Measurements from ENCODE around the gene ZSCAN30.
"Not testable (repeated sequence)": the region's sequence is repeated elsewhere in the genome, so short reads cannot be mapped to it uniquely, and the experiment has no call there.

Gene ZSCAN30

DNA sequence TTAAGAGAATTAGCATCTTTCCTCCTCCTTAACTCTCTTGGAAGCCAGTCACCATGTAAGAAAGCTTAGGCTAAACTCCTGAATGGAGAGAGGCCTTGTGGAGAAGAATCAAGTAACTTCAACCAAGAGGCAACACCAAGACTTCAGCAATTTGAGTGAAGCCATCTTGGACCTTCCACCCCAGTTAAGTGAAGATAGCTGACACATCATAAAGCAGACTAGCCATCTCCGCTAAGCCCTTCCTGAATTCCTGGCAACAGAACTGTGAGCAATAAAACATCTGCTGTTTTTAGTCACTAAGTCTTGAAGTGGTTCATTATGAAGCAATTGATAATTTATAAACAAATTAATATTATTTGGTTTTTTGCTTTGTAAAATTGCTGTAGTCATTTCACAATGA lies 50.7 kb downstream of the ZSCAN30 start:
- in situ Hi-C loops (cut with MboI; ENCODE audit: low sequenced_read_pairs): loop anchor here (10.0 kb wide), 1 partner anchor 115 kb away; no protein-coding TSS in a partner anchor

GRCh38 chr18:35236571-35237363 lies 53.3 kb downstream of the ZSCAN30 start:
- in situ Hi-C loops (cut with MboI; ENCODE audit: low sequenced_read_pairs): loop anchor here (10.0 kb wide), 1 partner anchor 118 kb away; no protein-coding TSS in a partner anchor

DNA sequence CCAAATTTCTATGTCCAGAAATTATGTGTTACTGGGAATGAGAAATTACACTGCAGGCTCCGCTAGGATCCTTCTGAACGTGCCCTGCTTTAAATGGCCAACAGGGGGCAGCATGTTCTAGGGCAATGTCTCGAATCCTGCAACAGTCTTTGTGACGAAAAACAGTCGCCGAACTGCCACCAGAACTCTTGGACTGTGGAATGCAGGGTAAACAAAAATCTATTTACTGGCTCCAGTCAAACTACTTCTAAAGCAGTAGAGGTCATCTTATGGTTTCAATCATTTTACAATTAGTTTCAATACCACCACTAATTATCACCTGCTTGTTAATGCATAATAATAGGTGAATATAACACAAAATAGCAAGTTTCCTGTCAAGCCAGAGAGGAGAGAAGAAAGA lies 59.0 kb downstream of the ZSCAN30 start:
- in situ Hi-C loops (cut with MboI; ENCODE audit: low sequenced_read_pairs): loop anchor here (10.0 kb wide), 1 partner anchor 124 kb away; no protein-coding TSS in a partner anchor

- in situ Hi-C loops (cut with MboI; ENCODE audit: low sequenced_read_pairs): no loop called here
Observed at GRCh38 chr18:35227254-35227653, 62.8 kb downstream of the ZSCAN30 start.

DNA sequence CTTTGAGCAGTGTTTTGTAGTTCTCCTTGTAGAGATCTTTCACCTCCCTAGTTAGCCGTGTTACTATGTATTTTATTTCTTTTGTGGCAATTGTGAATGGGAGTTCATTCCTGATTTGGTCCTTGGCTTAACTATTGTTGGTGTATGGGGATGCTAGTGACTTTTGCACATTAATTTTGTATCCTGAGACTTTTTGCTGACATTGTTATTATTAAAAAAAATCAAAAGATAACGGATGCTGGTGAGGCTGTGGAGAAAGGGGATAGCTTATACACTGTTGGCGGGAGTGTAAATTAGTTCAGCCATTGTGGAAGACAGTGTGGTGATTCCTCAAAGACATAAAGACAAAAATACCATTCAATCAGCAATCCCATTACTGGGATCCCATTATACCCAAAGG lies 66.2 kb downstream of the ZSCAN30 start:
- in situ Hi-C loops (cut with MboI; ENCODE audit: low sequenced_read_pairs): no loop called here

- in situ Hi-C loops (cut with MboI; ENCODE audit: low sequenced_read_pairs): no loop called here
Observed at GRCh38 chr18:35220424-35220823, 69.6 kb downstream of the ZSCAN30 start.

GRCh38 chr18:35219331-35219730 lies 70.7 kb downstream of the ZSCAN30 start:
- in situ Hi-C loops (cut with MboI; ENCODE audit: low sequenced_read_pairs): not testable (repeated sequence)

GRCh38 chr18:35216611-35217010 lies 73.4 kb downstream of the ZSCAN30 start:
- in situ Hi-C loops (cut with MboI; ENCODE audit: low sequenced_read_pairs): not testable (repeated sequence)

DNA sequence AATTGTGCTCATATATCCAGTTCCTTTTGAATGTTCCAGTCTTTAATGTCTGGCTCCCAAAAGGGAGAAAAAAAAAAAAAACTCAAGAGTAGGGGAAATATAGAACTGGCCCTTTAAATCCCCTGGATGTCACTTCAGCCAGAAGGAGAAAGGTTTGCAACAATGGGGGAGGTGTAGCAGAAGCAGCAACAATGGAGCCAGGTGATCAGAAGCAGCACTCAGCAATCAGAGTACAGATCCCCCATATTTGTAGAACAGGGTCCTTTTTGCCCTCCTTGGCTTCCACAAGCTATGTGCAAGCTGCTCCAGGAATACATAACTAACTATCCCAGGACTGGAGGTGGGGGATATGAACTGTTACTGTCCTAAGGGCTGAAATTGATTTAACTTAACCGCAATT lies 75.0 kb downstream of the ZSCAN30 start:
- in situ Hi-C loops (cut with MboI; ENCODE audit: low sequenced_read_pairs): no loop called here

GRCh38 chr18:35205746-35206458 lies 84.1 kb downstream of the ZSCAN30 start:
- in situ Hi-C loops (cut with MboI; ENCODE audit: low sequenced_read_pairs): not testable (repeated sequence)

DNA sequence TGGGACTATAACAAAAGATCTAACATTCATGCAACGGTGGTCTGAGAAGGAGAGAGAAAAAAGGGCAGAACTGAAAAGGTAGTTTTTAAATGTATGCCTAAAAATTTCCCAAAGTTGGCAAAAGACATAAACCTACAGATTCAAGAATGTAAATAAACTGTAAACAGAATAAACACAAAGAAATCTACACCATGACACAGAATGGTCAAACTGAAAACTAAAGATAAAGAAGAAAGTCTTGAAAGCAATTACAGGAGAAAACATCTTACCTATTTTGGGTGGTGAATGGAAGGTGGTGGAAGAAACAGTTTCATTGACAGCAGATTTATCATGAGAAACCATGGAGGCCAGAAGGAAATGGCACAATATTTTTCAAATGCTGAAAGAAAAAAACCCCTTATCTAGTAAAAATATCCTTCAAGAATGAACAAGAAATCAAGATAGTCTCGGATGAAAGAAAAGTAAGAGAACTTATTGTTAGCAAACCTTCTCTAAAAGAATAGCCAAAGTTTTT lies 84.8 kb downstream of the ZSCAN30 start:
- in situ Hi-C loops (cut with MboI; ENCODE audit: low sequenced_read_pairs): no loop called here

DNA sequence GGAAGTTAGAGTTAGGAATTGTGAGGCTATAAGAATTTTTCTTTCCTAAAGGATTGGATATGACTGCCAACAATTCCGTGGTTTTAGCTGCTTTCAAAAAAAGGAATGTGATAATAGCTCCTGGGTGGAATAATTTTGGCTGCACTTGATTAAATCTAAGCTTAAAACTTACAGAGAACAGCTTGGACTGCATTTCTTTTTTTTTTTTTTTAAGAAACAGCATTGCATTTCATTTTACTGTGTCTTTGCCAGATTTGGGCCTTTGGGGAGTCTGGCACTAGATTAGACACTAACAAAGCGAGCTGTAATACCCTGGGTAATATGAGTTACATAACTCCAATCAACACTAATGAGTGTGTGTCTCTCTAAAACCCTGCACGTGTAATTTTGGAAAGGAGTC lies 87.0 kb downstream of the ZSCAN30 start:
- in situ Hi-C loops (cut with MboI; ENCODE audit: low sequenced_read_pairs): no loop called here

DNA sequence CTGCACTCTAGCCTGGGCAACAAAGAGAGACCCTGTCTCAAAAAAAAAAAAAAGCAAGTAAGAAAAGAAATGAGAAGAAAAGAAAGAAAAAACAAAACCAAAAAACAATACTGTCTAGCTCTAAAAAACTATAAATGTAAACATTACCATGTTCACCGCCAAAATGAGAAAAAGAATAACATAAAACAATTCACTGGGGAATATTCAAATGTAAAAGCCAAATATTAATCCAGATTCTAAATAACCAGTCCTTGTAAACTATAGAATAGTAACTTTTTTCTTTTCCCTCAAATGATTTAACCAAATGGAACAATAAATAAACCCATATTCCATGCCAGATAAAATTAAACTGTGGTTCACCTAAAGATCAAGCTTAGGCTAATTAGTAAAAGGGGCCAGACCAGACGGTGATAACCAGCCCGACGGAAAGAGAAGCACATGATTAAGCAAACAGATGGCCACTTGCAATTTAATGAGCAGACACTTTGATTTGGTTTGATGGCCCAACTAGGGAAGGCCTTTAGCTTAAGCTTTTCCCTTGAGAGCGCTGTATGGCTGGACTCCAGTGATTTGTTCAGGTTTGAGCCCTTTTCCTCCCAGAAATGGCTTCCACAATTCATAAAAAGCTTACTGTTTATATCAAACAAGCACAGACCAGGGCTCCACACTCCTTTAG lies 88.6 kb downstream of the ZSCAN30 start:
- in situ Hi-C loops (cut with MboI; ENCODE audit: low sequenced_read_pairs): no loop called here
